Measurements from ENCODE around the gene STOML3.

The STOML3 gene

DNA sequence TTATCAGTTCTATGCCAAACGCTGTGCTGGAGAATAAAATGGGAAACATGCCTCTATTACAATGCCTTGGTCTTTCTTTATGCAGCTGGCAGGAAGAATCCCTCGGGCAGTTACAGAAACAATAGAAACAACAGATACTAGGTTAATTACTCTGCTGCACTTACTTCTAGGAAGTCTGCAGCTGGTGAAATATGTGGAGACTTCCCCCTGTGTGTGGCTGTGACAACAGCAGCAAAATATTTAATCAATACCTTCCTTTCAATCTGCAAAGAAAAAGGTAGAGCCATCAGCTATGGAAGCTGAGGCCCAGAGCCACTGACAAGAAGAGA is 9.9 kb downstream of the STOML3 start:
- DNase-seq: no peak

GRCh38 chr13:38979891-38980749 is 10.5 kb downstream of the STOML3 start:
- no peak for DNase-seq

GRCh38 chr13:38970380-38971051 is 20.1 kb downstream of the STOML3 start:
- no peak for DNase-seq

- no peak for DNase-seq
Observed at GRCh38 chr13:38969187-38969586, 21.4 kb downstream of the STOML3 start.

DNA sequence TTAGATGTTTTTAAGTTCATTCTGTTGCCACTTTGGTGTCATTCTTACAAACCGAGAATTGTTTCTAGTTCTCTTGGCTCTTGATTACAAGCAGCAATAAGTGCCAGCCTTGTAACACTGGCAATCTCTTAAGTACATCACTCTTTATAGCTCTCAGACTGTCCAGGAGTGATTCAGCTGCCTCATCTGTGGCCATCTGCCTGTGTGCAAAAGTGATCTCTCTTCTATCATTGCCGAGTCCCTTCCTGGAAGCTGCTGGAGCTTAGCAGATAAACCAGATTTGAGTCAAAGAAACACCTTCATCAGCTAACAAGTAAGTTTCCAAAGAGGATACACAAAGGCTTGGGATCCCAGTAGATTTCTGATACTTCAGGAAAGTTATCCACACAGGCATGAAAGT is 23.2 kb downstream of the STOML3 start:
- no peak for DNase-seq

GRCh38 chr13:38965281-38965680 is 25.4 kb downstream of the STOML3 start:
- no peak for DNase-seq

DNA sequence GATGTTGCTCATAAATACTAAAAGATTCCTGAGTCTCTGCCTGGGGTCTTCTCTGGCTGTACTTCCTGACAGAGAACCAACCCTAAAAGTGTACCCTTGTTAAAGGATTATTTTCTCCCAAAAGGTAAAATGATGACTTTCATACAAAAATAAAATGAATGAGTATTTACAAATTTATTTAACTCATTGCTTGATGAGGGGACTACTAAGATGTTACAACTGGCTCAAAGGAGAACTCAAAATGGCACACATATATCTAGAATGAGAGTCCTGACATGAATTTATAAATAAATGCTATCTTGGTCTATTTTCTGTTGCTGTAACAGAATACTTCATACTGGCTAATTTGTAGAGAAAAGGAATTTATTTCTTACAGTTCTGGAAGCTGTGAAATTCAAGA is 30.5 kb downstream of the STOML3 start:
- DNase-seq: no peak

DNA sequence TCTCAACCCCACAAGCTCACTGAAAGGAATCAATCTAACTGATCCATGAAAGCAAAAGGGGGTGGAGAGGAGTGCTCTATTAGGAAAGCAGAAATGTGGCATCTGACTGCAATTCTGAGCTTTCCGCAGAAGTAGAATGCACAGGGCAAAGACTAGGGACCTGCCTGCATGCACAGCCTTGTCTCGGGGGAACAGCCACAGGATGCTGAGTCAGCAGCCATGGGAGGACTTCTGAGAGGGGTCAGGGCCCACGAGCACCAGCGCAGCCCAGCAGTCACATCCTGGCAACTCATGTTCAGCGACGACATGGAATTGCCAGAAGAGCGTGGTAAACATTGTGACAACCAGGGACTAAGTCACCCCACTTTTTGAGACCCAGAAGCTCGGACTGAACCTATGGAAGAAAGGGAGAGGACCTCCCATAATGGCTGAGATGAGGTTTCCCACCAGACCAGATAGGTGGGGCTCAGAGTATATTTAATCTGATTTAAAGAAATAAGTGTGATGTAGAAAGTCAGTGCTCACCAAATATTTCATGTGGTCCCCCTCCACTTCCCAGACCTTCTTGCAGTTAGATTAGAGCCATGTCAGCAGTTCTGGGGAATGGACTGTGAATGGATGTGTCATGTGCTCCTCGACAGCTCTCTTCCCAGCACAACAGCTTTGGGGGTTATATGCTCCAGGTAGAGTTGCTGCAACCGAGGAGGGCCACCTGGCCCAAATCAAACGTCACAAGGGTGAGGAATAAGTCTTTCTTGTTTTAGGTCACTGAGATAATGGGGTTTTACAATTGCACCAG is 32.6 kb downstream of the STOML3 start:
- no peak for DNase-seq

GRCh38 chr13:38954844-38955243 is 35.8 kb downstream of the STOML3 start:
- no peak for DNase-seq

DNA sequence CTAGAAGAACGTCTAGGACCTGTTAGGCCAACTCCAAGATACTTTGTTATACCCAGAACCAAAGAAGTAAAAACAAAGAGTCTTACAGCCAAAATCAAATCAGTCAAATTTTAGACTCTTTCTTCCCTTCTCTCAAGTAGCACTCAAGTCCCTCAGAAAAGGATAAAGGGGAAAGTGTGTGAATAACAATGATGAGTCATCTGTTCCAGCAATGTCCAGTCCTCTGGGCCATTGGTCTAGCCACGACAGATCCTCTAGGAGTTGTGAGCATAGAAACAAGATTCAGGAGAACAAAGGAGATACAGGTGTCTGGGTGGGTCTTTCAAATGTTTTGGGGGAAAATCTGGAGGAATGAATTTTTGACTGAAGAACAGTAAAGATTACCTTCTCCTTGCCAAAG is 36.3 kb downstream of the STOML3 start:
- DNase-seq: no peak

- DNase-seq: no peak
Observed at GRCh38 chr13:38952827-38953226, 37.8 kb downstream of the STOML3 start.

DNA sequence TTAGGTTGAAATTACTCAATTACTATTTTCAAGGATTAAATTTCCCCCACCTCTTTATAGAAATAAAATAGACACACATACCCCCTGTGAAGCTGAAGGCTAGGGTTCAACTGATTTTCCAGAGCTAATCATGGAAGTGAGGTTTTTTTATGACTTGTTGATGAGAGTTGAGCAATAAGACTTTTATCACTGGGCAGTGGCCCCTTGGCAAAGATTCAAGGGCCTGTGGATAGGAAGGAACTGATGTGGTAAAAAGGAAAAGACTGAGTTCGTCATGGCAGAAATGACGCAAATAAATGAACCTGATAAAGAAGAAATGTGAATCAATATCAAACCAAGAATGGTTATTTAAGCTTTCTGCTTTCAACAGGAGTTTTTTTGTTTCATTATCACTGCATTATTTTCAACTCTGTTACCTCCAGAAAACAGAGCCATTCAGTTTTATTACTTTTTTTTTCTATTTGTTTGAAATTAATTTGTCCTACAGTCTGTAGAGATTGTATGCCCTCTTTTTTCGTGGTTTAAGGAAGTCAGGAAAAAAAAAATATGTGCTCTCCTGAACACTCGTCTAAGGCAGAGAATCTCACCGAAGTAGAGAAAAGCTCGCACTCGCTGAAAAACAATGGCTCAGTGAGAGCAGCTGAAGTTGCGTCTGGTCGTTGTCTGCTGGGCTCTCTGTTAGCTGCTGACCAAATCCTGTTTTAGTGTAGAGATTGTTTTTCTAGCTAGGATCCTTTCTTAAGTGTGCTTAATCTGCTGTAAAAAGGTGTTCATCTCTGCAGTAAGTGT is 38.9 kb downstream of the STOML3 start:
- no peak for DNase-seq

DNA sequence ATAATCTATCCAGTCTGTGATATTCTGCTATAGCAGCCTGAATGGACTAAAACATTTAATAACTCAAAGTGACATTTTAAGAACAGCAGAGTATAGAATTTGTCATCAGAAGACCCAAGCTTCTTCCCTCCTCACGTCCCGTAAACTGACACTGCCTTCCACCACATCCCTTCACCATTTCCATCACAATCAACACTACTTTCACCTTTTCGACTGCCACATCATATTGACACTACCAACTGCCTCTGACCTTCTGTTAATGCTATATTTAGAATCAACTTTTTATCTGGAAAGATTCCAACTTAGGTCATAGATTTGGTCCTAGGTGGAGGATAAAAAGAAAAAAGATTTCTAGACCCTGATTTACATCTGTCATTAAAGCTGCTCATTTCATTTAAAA is 39.6 kb downstream of the STOML3 start:
- DNase-seq: no peak

DNA sequence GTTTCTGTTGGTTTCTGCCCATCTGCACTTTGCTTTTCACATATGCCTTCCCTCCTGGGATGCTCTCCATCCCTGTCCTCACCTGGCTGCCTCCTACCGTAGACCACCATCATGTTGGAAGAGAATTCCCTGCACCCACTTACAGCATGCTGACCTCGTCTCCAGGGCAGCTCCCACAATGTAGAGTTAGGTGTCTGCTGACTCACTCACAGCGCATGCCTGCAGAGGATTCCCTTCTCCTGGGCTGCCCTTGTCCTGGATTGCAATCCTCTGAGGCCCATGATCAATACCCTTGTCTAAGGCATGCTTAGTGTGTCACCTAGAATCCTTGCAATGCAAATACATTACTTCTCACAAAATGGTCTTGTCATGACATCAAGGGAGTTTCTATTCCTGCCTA is 43.6 kb downstream of the STOML3 start:
- no peak for DNase-seq

DNA sequence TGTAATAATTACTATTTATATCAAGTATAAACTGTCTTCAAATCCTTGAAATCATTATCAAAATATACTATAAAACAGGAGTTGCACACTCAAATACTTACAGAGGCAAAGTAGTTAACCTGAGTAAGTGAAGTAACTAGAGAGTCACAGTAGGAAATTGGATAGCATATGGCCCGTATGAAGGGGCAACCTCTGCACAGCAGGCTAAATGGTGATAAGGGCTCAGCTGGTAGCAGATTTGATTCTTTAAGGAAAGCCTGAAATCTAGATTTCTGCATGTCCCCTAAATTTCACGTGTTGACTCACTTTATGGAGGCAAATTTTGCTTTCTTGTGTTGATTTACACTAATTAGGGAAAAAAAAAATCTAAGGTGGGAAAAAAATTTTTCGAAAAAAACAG is 46.4 kb downstream of the STOML3 start:
- no peak for DNase-seq

DNA sequence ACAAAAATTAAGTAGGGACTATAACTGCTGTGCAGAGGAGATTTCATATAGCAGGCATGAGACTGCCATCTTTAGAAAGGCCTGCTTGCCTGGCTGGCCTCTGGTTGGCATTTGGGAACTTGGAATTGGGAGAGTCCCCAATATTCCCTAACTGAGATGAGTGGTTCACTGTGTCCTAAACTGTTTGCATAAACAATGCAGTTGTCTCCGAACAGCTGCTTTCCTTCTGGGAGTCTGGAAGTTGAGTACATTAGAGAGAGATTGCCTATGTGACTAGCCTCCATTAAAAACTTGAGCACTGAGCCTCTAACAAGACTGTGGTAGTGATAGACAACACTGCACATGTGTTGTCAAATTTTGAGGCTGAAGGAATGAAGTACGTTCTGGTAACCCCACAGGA is 47.4 kb downstream of the STOML3 start:
- no peak for DNase-seq

DNA sequence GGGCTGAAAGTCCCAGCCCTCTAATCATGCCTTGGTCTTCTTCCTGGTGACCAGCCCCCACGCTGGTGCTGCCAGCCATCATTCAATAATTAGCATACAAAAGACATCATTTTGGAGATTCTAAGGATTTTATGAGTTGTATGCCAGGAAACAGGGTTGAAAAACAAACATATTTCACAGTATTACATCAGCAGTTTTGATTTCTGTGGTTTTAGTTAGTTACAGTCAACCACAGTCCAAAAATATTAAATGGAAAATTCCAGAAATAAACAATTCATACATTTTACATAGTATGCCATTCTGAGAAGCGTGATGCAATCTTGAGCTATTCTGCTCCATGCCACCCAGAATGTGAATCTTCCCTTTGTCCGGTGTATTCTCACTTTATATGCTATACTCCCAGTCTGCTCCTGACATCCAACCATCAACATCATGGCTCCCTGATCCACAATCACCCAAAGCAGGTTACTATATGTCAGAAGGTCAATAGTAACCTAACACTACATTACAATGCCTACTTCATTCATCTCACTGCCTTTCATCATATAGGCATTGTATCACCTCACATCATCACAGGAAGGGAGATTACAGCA is 49.2 kb downstream of the STOML3 start:
- DNase-seq: no peak

- DNase-seq: no peak
Observed at GRCh38 chr13:38933786-38934185, 56.8 kb downstream of the STOML3 start.

DNA sequence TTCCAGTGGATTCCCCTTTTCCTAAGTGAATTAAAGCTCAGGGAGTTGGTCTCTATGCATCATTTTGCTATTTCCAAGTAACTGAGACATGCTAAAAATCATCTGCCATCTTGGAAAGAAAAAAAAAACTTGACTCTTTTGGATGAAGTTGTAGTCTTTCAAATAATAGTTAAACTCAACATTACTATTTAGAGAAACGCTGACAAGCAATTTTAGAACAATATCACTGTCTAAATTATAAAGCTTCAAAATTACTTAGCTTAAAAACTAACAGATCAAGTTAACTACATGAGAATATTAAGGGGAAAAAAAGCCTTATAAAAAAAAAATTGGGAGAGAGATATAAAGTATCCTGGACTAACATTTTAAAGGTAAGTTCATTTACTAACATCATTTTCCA is 68.5 kb downstream of the STOML3 start:
- no peak for DNase-seq

DNA sequence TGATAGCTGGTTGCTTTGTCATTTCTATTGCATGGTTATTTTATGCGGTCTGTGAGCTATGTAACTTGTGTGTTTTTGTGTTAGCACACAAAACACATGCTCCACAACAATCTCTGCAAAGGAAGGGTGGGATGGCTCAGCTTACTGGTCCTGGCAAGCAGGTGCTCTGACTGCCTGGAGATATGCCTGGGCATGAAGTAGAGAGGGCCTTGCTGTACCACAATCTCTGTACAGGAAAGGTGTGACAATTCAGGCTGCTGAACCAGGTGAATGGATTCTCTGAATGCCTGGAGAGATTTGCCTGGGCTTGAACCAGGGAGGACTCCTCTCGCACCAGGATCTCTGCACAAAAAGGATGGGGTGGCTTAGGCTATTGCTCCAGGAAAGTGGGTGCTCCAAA is 69.5 kb downstream of the STOML3 start:
- no peak for DNase-seq
